SIG-M5 treated with dmso at 0.1 percent for 504 hours (cell line): ENCODE results near the gene GRIN2C.

ENCODE experiments used
- DNase-seq: peaks from one replicate; lab custom pipeline; 2025; ENCODE audit not compliant: unreplicated experiment; lab: John Stamatoyannopoulos, UW

The GRIN2C gene

GRCh38 chr17:74824961-74825627 lies 34.6 kb downstream of the GRIN2C start:
- DNase-seq, result no peak

- no peak for DNase-seq
Observed at GRCh38 chr17:74822939-74823367, 36.7 kb downstream of the GRIN2C start.

DNA sequence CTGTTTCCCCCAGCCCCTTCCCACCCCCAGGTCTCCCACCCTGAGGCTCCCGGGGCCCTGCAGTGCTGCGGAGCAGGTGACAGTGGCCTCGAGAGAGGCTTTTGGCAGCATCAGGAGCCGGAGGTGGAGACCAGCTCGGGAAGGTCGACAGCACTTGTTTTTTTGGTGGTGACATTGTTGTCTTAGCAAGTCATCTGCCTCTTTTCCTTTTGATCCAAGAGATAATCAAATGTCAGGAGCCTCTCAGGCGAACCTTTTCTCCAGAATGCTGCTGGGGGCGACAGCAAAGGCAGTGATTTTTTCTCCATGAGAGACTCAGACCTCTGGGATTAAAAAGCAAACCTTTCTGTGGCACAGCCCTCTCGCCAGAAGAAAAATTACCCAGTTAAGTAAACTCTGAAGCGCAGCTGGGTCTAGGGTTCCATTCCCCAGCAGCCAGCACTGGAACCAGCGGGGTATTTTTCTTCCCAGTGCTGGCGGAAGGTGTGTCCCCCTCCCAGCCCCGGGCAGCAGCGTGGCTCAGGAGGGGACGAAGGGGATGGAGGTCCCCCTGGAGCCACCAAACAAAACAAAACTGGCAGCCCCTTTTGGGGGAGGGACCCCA lies 37.2 kb downstream of the GRIN2C start:
- DNase-seq, result no peak

DNA sequence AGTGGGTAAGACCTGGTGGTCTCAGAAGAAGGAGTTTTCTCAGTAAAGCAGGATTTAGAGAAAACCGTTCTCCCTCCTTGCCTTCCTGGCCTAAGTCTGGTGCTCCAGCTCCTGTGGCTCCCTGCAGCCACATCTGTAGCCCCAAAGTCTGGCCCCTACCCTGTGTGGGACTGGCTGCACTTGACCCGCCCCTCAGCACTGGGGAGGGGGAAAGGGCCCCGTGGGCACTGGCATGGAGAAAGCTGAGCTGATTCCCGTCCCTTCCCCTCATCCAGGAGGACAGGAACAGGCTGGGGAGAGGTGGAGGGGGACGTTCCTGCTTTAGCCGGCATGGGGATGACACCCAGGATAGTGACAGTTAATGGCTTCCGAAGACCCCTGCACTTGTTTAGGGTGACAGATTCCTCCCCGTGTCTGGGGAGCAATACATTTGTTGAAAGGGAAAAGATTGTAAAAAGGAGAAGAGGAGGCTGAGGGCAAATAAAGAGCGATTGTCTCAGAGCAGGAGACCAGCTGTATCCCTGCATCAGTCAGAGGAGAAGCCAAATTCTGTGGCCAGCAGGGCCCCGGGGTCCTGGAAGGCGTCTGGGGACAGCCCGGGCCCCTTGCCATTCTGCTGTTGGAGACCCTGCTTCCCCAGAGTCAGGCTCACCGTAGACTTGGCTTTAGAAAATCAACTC lies 37.9 kb downstream of the GRIN2C start:
- no peak for DNase-seq

GRCh38 chr17:74819801-74820436 lies 39.8 kb downstream of the GRIN2C start:
- DNase-seq, result no peak

DNA sequence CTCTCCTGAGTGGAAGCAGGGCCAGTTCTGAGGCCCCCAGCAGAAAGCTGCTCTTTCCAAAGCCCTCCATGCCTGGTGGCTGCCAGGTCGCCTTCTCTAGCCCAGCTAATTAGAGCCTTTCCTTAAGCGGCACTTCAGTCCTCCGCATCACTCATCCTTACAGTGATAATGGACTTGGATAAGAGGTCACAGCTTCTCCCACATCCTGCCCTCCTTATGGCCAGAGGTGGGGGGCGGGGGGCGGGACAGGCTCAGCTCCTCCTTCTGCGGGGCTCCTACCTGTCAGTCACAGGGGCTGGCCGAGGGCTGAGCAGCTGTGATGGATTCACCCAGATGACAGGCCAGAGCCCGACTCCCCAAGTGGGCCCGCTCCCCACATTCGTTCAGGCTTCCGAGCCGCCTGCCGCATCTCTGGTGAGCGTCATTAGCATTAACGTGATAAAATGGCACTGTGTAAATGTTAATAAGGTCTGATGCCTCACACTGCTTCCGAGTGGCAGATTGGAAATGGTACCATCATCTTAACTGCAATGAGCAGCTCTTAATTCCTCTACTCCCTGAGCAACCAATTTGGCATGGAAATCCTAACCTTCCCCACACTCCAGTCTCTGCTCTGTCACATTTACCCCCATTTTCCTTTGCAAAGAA lies 41.3 kb downstream of the GRIN2C start:
- no peak for DNase-seq

DNA sequence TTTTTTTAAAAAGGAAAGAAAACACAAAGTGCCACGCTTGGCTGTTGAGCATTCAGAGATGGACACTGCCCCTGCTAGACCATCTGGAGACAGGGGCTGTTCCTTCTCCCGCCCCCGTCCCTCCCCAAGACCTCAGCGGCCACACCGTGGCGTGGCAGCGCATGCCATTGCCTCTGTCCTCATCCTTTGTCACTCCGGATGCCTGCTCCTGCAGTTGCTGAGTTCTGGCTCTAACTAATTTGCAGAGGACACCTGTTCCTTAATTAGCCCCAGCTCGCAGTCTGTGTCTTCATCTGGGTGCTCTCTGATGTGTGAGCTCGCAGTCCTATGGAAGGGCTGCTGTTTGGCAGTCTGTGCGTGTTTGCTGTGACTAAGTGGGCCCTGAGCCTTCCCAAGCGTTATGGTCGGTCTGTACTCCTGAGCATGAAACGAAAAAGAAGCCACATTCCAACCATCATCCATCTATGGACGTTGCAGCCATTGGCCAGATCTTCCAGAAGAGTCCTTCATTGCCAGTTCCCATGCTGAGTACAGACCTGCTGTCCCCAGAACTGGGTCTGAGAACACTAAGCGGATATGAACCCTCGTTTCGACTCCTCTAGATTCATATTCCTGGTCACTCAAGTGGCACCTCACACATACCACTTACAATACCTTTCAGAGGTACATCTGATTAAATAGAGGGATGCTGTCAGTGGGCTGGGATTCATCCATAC lies 42.6 kb downstream of the GRIN2C start:
- no peak for DNase-seq

DNA sequence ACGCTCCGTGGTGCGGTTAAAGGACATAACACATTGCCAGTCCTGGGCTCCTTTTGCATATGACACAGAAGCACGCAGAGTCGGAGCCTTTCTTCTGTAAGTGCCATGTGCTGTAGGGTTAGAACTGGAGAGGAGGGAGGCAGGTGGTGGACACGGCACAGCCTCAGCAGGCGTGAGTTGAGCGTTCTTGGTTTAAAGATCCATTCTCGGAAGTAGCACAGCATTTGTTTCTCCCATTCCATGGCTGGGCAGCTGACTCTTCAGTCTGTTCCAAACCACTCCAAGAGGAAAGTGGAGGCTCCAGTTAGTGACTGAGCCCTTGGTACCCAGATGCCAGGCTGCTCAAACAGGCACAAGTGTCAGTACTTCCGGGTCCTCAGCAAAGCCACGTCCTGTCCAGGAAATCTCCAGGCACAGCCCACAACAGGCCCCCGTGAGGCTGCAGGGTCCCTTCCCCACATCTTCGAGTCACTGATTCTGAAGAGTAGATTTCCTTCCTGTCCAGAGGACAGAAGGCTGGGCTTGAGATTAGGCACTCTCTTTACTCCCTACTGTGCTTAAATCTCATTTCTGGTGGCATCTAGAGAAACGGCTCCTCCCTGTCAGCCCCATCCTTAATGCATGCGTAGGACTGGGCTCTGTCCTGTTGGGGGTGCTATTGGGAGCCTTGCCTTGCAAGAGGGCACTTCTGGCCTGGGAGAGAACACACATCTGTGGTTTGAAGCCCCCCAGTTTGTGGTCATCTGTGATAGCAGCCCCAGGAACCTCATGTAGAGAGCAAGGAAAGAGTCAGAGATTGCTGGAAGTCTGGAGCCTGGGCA lies 43.9 kb downstream of the GRIN2C start:
- DNase-seq, result peak; percentile 5

GRCh38 chr17:74815067-74815466 lies 44.6 kb downstream of the GRIN2C start:
- DNase-seq, result no peak

- no peak for DNase-seq
Observed at GRCh38 chr17:74814453-74814852, 45.2 kb downstream of the GRIN2C start.

DNA sequence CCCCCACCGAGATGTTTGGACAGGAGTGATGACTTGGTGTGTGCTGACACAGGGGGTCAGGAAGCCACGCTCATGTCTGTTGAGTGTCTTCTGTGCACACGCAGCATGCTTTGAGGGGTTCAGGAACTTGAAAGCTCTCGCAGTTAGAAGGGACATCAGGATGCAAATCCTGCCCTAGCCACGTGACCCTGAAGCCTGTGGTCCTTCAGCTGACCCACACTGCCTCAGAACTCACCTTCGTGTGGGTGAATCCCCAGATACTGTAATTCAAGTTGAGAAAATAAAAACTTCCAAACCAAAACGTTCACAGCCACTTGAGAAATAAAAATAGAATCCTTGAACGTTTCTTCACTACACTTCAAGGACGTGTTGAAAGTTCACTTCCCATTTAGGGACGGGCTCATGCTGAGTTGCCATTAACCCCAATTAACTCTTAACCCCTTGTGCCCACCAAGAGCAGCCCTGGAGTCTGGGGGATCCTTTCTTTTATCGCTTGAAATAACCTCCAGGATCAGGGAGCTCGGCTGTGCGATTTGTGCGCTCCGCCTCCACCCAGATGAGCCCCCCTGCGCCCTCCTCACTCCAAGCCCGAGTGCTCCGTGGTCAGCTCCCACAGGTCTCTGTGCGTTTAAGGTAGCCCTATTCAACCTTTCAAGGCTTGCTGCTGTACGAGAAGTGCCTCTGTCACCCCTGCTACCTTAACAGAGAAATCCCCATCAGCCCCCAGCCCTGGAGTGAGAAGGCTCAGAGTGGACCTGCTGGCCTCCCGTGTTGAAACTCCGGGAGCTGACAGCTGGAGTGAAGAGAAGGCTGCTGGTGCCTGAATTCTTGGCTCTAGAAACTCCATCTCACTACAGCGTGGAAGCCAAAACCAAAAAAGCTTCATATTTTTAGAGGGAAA lies 47.3 kb downstream of the GRIN2C start:
- DNase-seq, result peak; percentile 58

- DNase-seq, result no peak
Observed at GRCh38 chr17:74810699-74811485, 48.8 kb downstream of the GRIN2C start.

DNA sequence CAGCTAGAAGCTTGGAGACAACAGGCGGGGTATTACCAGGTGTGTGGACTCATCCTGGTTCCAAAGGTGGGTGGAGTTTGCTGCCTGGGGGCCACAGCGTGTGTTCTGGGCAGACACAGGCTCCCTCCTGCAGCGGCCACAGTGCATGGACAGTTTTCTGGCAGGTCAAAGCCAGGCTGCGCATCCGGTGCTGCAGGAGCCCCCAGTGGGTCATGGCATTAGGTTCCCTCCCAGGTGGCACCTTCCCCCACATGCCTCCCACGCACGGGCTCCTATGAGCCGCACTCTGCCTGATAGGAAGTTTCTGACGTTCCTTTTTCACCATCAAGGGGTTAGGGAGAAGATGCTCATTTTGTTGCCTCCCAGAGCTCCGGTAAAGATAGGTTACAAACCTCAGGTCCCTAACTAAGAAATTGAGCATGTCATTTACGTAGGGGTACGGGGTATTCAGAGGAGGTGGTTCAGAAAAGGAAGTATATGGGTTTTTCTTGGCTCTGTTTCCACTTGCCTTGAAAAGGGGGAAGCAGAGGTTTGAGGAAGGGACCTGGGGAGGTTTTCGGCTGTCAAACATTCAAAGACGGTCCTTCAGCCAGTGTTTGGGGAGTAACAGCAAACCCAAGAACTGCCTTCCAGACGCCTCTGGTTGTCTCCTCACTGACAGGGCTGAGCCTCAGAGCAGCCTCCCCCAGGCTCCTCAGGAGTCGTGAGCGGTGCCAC lies 50.8 kb downstream of the GRIN2C start:
- DNase-seq, result peak; percentile 17

DNA sequence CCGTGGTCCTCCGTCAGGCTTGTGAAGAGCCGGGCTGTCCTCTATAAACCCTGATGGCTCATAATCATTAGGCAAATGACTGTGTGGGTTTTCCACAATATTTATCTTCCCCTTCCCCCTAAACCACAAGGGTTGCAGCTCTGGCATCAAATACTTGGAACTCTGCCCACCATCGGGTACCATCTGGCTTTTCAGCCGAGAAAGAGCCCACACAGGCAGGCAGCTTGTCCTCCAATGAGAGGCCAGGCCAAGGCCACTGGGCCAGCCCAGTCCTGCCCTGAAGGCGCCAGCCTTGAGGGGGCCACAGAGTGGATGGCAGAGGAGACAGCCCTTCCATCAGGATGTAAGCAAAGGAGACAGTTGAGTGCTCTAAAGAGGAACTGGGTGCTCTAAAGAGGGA lies 51.8 kb downstream of the GRIN2C start:
- no peak for DNase-seq

- no peak for DNase-seq
Observed at GRCh38 chr17:74807441-74807840, 52.2 kb downstream of the GRIN2C start.

DNA sequence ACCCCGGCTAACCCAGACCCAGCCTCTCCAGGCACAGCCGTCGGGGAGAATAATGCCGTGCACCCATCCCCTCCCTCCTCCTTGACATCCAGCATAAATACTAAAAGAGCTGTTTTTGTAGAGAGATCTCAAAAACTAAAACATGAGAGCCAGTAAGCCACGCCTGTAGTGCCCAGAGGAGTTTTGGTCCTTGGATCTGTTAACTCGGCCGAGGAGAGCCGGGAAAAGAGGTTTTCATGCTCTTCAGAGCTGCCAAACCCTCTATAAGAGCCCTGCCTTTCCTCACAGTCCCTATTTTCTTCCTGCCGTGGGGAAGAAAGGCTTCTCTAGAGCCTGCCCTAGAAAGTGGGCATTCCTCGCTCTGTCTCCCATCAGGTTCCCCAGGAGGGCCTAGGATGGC lies 53.4 kb downstream of the GRIN2C start:
- no peak for DNase-seq

DNA sequence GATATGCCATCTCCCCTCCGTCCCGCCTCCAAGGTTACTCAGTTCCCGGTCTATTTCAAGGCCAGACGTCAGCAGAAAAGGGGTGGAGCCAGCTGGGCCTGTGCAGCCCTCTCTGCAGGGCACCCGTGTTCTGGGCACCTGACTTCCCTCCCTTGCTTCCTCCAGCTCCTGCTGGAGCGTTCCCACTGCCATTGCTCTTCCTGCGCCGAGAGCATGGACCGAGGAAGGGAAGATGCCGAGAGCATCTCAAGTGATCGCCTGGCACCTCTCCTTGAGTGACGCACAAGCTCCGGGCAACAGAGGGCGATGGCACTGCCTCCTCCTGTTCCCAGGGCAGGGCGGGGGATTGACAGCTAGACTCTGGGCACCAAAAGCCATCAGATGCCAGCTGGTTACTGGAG lies 54.1 kb downstream of the GRIN2C start:
- DNase-seq, result no peak

DNA sequence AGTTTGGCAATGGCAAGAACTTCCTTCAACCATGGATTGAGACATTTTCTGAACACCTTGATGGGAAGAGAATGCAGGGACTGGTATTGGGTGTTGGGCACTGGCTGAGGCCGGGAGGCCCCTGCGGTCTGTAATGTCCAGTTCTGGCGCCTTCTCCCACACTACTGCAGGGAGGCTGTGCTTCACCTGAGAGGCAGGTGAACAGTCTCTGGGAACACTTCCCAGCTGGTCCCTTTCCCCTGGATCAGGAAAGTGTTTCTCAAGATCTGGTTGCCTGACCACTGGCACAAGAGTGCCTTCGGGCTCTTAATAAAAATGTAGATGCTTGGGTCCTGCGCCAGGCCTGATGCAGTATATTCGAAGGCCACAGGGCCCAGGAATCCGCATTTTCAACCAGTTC lies 55.0 kb downstream of the GRIN2C start:
- no peak for DNase-seq
